ENCODE results near the gene SRBD1. TPM values are rescaled to one million over a fixed set of nuclear protein-coding genes. Genes with fewer than 3 reads are reported as not detected.

SRBD1 gene
- total RNA-seq, 1 experiment from 2014 or later: 20.6 TPM

DNA sequence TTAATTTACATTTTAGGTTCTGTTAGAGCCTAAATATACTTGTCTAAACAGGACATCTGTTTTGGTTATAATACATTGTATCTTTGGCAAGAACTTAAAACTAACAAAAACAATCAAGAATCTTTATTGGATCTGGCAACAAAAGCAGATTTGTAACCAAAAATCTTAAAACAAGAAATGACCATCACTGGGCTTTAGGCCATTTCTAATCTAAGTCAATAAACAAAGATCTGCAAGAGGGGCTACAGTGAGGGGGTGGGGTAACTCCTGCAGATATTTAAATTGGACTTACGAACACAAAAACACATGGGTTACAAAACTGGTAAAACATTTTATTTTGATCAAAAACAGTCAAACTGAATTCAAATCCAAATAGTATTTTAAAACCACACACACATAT is 77.3 kb downstream of the SRBD1 start:
- ATAC-seq (no peak), DNase-seq (ENCODE audit: low read depth, low spot score) (no peak)
- ChIA-PET CTCF (no interaction called here), RAD21 (ENCODE audit: low non-redundant PET in 1 of 2, low total read pairs in 2 of 2, uncharacterized antibody in 2 of 2, unreplicated experiment in 2 of 2) (no interaction called here), POLR2A (no interaction called here)
- BruUV-seq (replicated peaks): no TSS peak
- Histone ChIP-seq H3K9ac (ENCODE audit: low read length) (no peak overlapping the region), H2AFZ (ENCODE audit: low read depth, low read length, poor library complexity, severe bottlenecking) (no peak overlapping the region), H3K4me1 (ENCODE audit: control insufficient read depth in 1 of 2, insufficient read depth in 2 of 2, low read length in 2 of 2) (no peaks in the 10 kb centered on the region), H3K9me3 (ENCODE audit: control insufficient read depth in 1 of 2, insufficient read depth in 1 of 2, low read depth in 1 of 2, low read length in 2 of 2) (no peaks in the 10 kb centered on the region), H3K79me2 (ENCODE audit: insufficient read depth, low read length) (no peaks in the 10 kb centered on the region), H3K27me3 (ENCODE audit: insufficient read depth, low read length) (no peaks in the 10 kb centered on the region), H3K4me2 (ENCODE audit: low read length) (no peak overlapping the region), H3K9me2 (ENCODE audit: insufficient read depth) (0 out of 2 replicates have a peak, but pooled peaks cover 3% of the 10 kb centered on the region), H4K20me1 (ENCODE audit: insufficient read depth) (no peaks in the 10 kb centered on the region), H3K36me3 (ENCODE audit: control insufficient read depth in 1 of 2, insufficient read depth in 2 of 2, low read length in 2 of 2) (no peaks in the 10 kb centered on the region), H3K4me3 (replicated peaks in 1 of 2; ENCODE audit: low read depth in 1 of 2, low read length in 2 of 2) (no peak overlapping the region), H3K27ac (ENCODE audit: low read depth, low read length) (no peak overlapping the region)
- intact Hi-C loops (cut with micrococcal nuclease): no loop called here
- no peak for TF ChIP-seq ZNF274 (IDR thresholded peaks at IDR 0.05; ENCODE audit: low read depth, low read length)

DNA sequence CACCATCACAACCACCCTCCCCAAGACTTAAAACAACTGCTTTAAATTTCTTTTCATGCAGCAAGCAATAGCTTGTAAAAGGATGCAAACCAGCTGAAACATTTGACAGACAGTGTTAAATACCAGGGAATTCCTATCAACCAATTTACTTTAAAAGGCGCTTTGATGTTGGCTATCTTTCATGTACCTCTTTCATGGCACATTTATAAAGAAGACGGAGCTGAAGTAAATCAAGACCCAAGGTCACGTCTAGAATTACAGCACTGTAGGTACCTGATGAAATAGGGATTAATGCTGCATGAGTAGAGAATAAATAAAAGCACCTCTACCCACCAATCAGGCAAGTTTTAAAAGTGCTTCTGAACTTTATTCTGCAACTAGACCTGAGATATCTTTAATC is 78.9 kb downstream of the SRBD1 start:
- Histone ChIP-seq H4K20me1 (ENCODE audit: insufficient read depth) (no peaks in the 10 kb centered on the region), H3K9me3 (ENCODE audit: control insufficient read depth in 1 of 2, insufficient read depth in 1 of 2, low read depth in 1 of 2, low read length in 2 of 2) (no peaks in the 10 kb centered on the region), H3K27me3 (ENCODE audit: insufficient read depth, low read length) (no peaks in the 10 kb centered on the region), H3K79me2 (ENCODE audit: insufficient read depth, low read length) (no peaks in the 10 kb centered on the region), H3K9me2 (ENCODE audit: insufficient read depth) (0 out of 2 replicates have a peak, but pooled peaks cover 3% of the 10 kb centered on the region), H2AFZ (ENCODE audit: low read depth, low read length, poor library complexity, severe bottlenecking) (no peak overlapping the region), H3K27ac (ENCODE audit: low read depth, low read length) (no peak overlapping the region), H3K4me1 (ENCODE audit: control insufficient read depth in 1 of 2, insufficient read depth in 2 of 2, low read length in 2 of 2) (no peaks in the 10 kb centered on the region), H3K9ac (ENCODE audit: low read length) (no peak overlapping the region), H3K36me3 (ENCODE audit: control insufficient read depth in 1 of 2, insufficient read depth in 2 of 2, low read length in 2 of 2) (no peaks in the 10 kb centered on the region), H3K4me3 (replicated peaks in 1 of 2; ENCODE audit: low read depth in 1 of 2, low read length in 2 of 2) (no peak overlapping the region), H3K4me2 (ENCODE audit: low read length) (no peak overlapping the region)
- DNase-seq (ENCODE audit: low read depth, low spot score): no peak
- POLR2A ChIA-PET: no interaction called here
- intact Hi-C loops (cut with micrococcal nuclease): no loop called here
- RAD21 ChIA-PET (ENCODE audit: low non-redundant PET in 1 of 2, low total read pairs in 2 of 2, uncharacterized antibody in 2 of 2, unreplicated experiment in 2 of 2): no interaction called here
- CTCF ChIA-PET: no interaction called here
- TF ChIP-seq TCF7L2 (IDR thresholded peaks at IDR 0.05; ENCODE audit: borderline replicate concordance, extremely low read depth, insufficient read depth, insufficient read length) (peak; percentile 68), ZNF274 (IDR thresholded peaks at IDR 0.05; ENCODE audit: low read depth, low read length) (no peak), EZH2 (IDR thresholded peaks at IDR 0.05) (no peak), POLR2A (IDR thresholded peaks at IDR 0.05; ENCODE audit: borderline replicate concordance, extremely low read depth, insufficient read depth, insufficient read length) (no peak)
- TF ChIP-seq, protein P1, sequence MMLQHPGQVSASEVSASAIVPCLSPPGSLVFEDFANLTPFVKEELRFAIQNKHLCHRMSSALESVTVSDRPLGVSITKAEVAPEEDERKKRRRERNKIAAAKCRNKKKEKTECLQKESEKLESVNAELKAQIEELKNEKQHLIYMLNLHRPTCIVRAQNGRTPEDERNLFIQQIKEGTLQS (IDR thresholded peaks at IDR 0.05): no peak
- ATAC-seq: no peak
- BruUV-seq (replicated peaks): no TSS peak

Measured in HCT116 (cell line).